Measurements from ENCODE around the gene RFTN1. TPM values are rescaled to one million over a fixed set of nuclear protein-coding genes. Genes with fewer than 3 reads are reported as not detected.

RFTN1 gene
- polyA plus RNA-seq, 3 donors = 17.4 to 28.0 (median 27.2) TPM

DNA sequence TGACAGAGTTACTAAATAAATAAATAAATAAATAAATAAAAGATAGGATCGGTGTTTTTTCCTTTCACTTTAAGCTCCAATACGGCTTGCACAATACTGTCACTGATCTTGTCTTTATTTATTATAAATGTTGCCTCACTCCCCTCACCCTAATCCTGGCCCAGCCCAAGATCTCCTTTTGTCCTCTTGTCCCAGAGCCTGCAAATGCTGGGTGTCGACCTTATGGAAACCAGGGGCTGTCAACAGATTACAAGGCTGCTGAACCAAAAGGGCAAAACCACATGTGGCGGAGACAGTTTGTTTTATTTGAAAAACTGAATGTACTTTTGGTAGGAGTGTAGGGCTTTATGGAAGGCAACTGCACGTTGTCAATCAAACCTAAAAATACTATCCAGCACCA, 75.9 kb downstream of the RFTN1 start:
- H3K27me3 ChIP-seq (ENCODE audit: control insufficient read depth in 2 of 2, insufficient read depth in 2 of 2, low read length in 2 of 2) = no peaks in the 10 kb centered on the region
- H3K9me3 ChIP-seq (replicated peaks in 1 of 2; ENCODE audit: control insufficient read depth in 1 of 2, insufficient read depth in 1 of 2, low read length in 2 of 2) = no peaks in the 10 kb centered on the region
- no peak overlapping the region for H2AFZ ChIP-seq (ENCODE audit: insufficient read depth, low read depth, low read length, poor library complexity, severe bottlenecking)
- H4K20me1 ChIP-seq (ENCODE audit: insufficient read depth, low read length) = no peaks in the 10 kb centered on the region
- no peak for DNase-seq
- no peaks in the 10 kb centered on the region for H3K4me1 ChIP-seq (ENCODE audit: control insufficient read depth in 1 of 2, insufficient read depth in 2 of 2, low read length in 2 of 2)
- TF ChIP-seq CTCF (IDR thresholded peaks at IDR 0.05) = no peak
- H3K36me3 ChIP-seq (replicated peaks in 1 of 2; ENCODE audit: control insufficient read depth in 1 of 2, insufficient read depth in 2 of 2, low read length in 2 of 2) = peaks cover 0 to 14% of the 10 kb centered on the region in 2 donors
- peak overlapping the region in 1 of 2 donors; percentile 31 for H3K4me3 Mint-ChIP-seq
- H3K27ac Mint-ChIP-seq = no peak overlapping the region
- peaks cover 18% of the 10 kb centered on the region for H3K4me1 Mint-ChIP-seq
- no peak overlapping the region for H3K9ac ChIP-seq (ENCODE audit: insufficient read depth, low read length, poor library complexity, severe bottlenecking)
- no CpG with 5 or more reads among the region's 5 CpGs for WGBS (ENCODE audit: insufficient coverage)
- H3K79me2 ChIP-seq (ENCODE audit: insufficient read depth, low read length) = no peaks in the 10 kb centered on the region
- intact Hi-C loops (cut with micrococcal nuclease) = no loop called here
- H3K4me3 ChIP-seq (replicated peaks in 1 of 3; ENCODE audit: low read depth in 2 of 3, low read length in 3 of 3) = no peak overlapping the region
- H3K36me3 Mint-ChIP-seq = peaks cover 10 to 15% of the 10 kb centered on the region in 2 donors
- H3K27ac ChIP-seq (ENCODE audit: low read depth in 1 of 2, low read length in 2 of 2) = no peak overlapping the region
- no peaks in the 10 kb centered on the region for H3K9me3 Mint-ChIP-seq
- peaks cover 0 to 2% (median 2%) of the 10 kb centered on the region in 3 donors for H3K27me3 Mint-ChIP-seq (ENCODE audit: low read depth in 3 of 3)
- H3K4me2 ChIP-seq (replicated peaks; ENCODE audit: extremely low read depth, low read length, poor library complexity, severe bottlenecking) = no peak overlapping the region

DNA sequence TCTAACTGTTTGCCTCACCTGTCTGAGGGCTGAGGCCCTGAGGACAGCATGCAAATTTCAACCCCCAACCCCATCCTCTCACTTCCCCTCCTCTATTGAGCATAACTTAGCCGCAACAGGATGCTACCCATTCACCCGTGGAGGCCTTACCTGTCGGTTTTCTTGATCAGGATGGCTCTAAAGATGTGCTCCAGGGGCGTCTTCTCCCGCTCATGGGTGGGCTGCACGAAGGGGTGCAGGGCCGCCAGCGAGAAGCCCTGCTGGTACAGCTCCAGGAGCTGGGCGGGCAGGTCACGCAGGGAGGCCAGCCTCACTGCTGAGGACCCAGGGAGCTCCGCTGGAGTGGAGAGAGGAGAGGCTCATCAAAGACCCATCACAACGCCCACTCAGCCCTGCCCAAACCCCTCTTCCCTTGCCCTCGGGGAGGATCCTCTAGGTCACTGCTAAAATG, 79.8 kb downstream of the RFTN1 start:
- Histone ChIP-seq H3K27me3 (ENCODE audit: control insufficient read depth in 2 of 2, insufficient read depth in 2 of 2, low read length in 2 of 2) (no peaks in the 10 kb centered on the region), H3K36me3 (replicated peaks in 1 of 2; ENCODE audit: control insufficient read depth in 1 of 2, insufficient read depth in 2 of 2, low read length in 2 of 2) (peaks cover 6 to 33% of the 10 kb centered on the region in 2 donors), H3K4me2 (replicated peaks; ENCODE audit: extremely low read depth, low read length, poor library complexity, severe bottlenecking) (no peak overlapping the region), H3K4me1 (ENCODE audit: control insufficient read depth in 1 of 2, insufficient read depth in 2 of 2, low read length in 2 of 2) (no peaks in the 10 kb centered on the region), H3K9ac (ENCODE audit: insufficient read depth, low read length, poor library complexity, severe bottlenecking) (no peak overlapping the region), H3K4me3 (replicated peaks in 1 of 3; ENCODE audit: low read depth in 2 of 3, low read length in 3 of 3) (no peak overlapping the region), H2AFZ (ENCODE audit: insufficient read depth, low read depth, low read length, poor library complexity, severe bottlenecking) (no peak overlapping the region), H3K27ac (ENCODE audit: low read depth in 1 of 2, low read length in 2 of 2) (no peak overlapping the region), H3K9me3 (replicated peaks in 1 of 2; ENCODE audit: control insufficient read depth in 1 of 2, insufficient read depth in 1 of 2, low read length in 2 of 2) (no peaks in the 10 kb centered on the region), H4K20me1 (ENCODE audit: insufficient read depth, low read length) (no peaks in the 10 kb centered on the region), H3K79me2 (ENCODE audit: insufficient read depth, low read length) (no peaks in the 10 kb centered on the region)
- DNase-seq = no peak
- 99% methylated on average over 8 of the region's 13 CpGs for WGBS (ENCODE audit: insufficient coverage)
- H3K4me3 Mint-ChIP-seq = no peak overlapping the region
- peak overlapping the region in 1 of 7 donors; percentile 15 for H3K27ac Mint-ChIP-seq
- peaks cover 37 to 40% of the 10 kb centered on the region in 2 donors for H3K36me3 Mint-ChIP-seq
- H3K9me3 Mint-ChIP-seq = no peaks in the 10 kb centered on the region
- intact Hi-C loops (cut with micrococcal nuclease) = no loop called here
- H3K4me1 Mint-ChIP-seq = peaks cover 2% of the 10 kb centered on the region
- H3K27me3 Mint-ChIP-seq (ENCODE audit: low read depth in 3 of 3) = peaks cover 0 to 2% (median 2%) of the 10 kb centered on the region in 3 donors
- no peak for TF ChIP-seq CTCF (IDR thresholded peaks at IDR 0.05)
